MG63 (cell line): ENCODE results near the gene SLC44A1. TPM values are rescaled to one million over a fixed set of nuclear protein-coding genes. Genes with fewer than 3 reads are reported as not detected.
A peak's percentile ranks its signal among the peaks of the same experiment; 100 is the strongest.

ENCODE experiments used
- DNase-seq: peaks from one replicate; pipeline ENCODE4 v3.0.0-alpha.2; 2020
- H3K27me3 ChIP-seq: fragments of 250-450 bp; sonication (Bioruptor Pico); 2 replicates; pipeline ENCODE4 v1.5.1; 2020; ENCODE audit warnings: mild to moderate bottlenecking, moderate library complexity
- H3K36me3 ChIP-seq: fragments of 250-450 bp; sonication (Bioruptor Pico); 2 replicates; pipeline ENCODE4 v1.5.1; 2020; ENCODE audit warnings: mild to moderate bottlenecking, moderate library complexity
- H3K4me3 ChIP-seq: fragments of 250-450 bp; sonication (Bioruptor Pico); 2 replicates; pipeline ENCODE4 v1.5.1; 2020; ENCODE audit warnings: mild to moderate bottlenecking, moderate library complexity
- H3K9me3 ChIP-seq: fragments of 250-450 bp; sonication (Bioruptor Pico); 2 replicates; pipeline ENCODE4 v1.5.1; 2020; ENCODE audit warnings: mild to moderate bottlenecking, moderate library complexity
- total RNA-seq: library from RNA; depleted of rRNA; stranded (reverse); fragments of >200 nt; shearing (Covaris generic); gene quantifications from 2 replicates; pipeline ENCODE4 v1.2.3, GENCODE V29; 2014; ENCODE audit warnings: low replicate concordance

Gene SLC44A1
- total RNA-seq, 1 experiment from 2014 or later = 13.3 TPM

- Histone ChIP-seq H3K27me3 (no peaks in the 10 kb centered on the region), H3K9me3 (no peaks in the 10 kb centered on the region), H3K4me3 (no peak overlapping the region), H3K36me3 (no peaks in the 10 kb centered on the region)
- DNase-seq = no peak
These were observed 193.8 kb downstream of the SLC44A1 start for GRCh38 chr9:105438141-105438806.

- H3K27me3 ChIP-seq = no peaks in the 10 kb centered on the region
- no peaks in the 10 kb centered on the region for H3K9me3 ChIP-seq
- H3K4me3 ChIP-seq = no peak overlapping the region
- H3K36me3 ChIP-seq = no peaks in the 10 kb centered on the region
- DNase-seq = no peak
These were observed 195.0 kb downstream of the SLC44A1 start for GRCh38 chr9:105439428-105439827.

GRCh38 chr9:105441616-105442160, 197.2 kb downstream of the SLC44A1 start:
- H3K9me3 ChIP-seq = no peaks in the 10 kb centered on the region
- no peak for DNase-seq
- H3K27me3 ChIP-seq = no peaks in the 10 kb centered on the region
- no peak overlapping the region for H3K4me3 ChIP-seq
- no peaks in the 10 kb centered on the region for H3K36me3 ChIP-seq

- Histone ChIP-seq H3K36me3 (no peaks in the 10 kb centered on the region), H3K4me3 (no peak overlapping the region), H3K9me3 (no peaks in the 10 kb centered on the region), H3K27me3 (no peaks in the 10 kb centered on the region)
- no peak for DNase-seq
These were observed 198.7 kb downstream of the SLC44A1 start for GRCh38 chr9:105443121-105443520.

GRCh38 chr9:105444130-105444529, 199.7 kb downstream of the SLC44A1 start:
- DNase-seq = no peak
- H3K9me3 ChIP-seq = no peaks in the 10 kb centered on the region
- no peaks in the 10 kb centered on the region for H3K27me3 ChIP-seq
- H3K4me3 ChIP-seq = no peak overlapping the region
- no peaks in the 10 kb centered on the region for H3K36me3 ChIP-seq

GRCh38 chr9:105445203-105445881, 200.9 kb downstream of the SLC44A1 start:
- no peak for DNase-seq
- Histone ChIP-seq H3K27me3 (no peaks in the 10 kb centered on the region), H3K36me3 (no peaks in the 10 kb centered on the region), H3K9me3 (no peaks in the 10 kb centered on the region), H3K4me3 (no peak overlapping the region)

GRCh38 chr9:105447386-105447813, 202.9 kb downstream of the SLC44A1 start:
- Histone ChIP-seq H3K36me3 (peaks cover 7% of the 10 kb centered on the region; the same call in 1 of the 2 replicates), H3K4me3 (peak overlapping the region; percentile 80), H3K9me3 (no peaks in the 10 kb centered on the region), H3K27me3 (no peaks in the 10 kb centered on the region)
- DNase-seq = no peak

- Histone ChIP-seq H3K36me3 (peaks cover 7% of the 10 kb centered on the region), H3K27me3 (no peaks in the 10 kb centered on the region), H3K9me3 (no peaks in the 10 kb centered on the region), H3K4me3 (peak within 1 kb of the TSS; percentile 80)
- DNase-seq = peak; percentile 96
These were observed 203.7 kb downstream of the SLC44A1 start, which contains the start of gene FSD1L for GRCh38 chr9:105447814-105448812. Gene FSD1L, plus strand, starts transcription at chr9:105448034. Its CDS starts 187 bp downstream, at chr9:105448221.

- H3K36me3 ChIP-seq = peaks cover 7% of the 10 kb centered on the region
- peak overlapping the region; percentile 80 for H3K4me3 ChIP-seq
- no peak for DNase-seq
- no peaks in the 10 kb centered on the region for H3K9me3 ChIP-seq
- no peaks in the 10 kb centered on the region for H3K27me3 ChIP-seq
These were observed 204.6 kb downstream of the SLC44A1 start for GRCh38 chr9:105449081-105449480.

GRCh38 chr9:105452185-105452584, 207.7 kb downstream of the SLC44A1 start:
- Histone ChIP-seq H3K9me3 (peaks cover 4% of the 10 kb centered on the region; the same call in 1 of the 2 replicates), H3K4me3 (no peak overlapping the region), H3K27me3 (no peaks in the 10 kb centered on the region), H3K36me3 (peaks cover 16% of the 10 kb centered on the region)
- DNase-seq = no peak

GRCh38 chr9:105455836-105456475, 211.5 kb downstream of the SLC44A1 start:
- Histone ChIP-seq H3K27me3 (no peaks in the 10 kb centered on the region), H3K9me3 (peaks cover 11% of the 10 kb centered on the region), H3K36me3 (peaks cover 24% of the 10 kb centered on the region), H3K4me3 (no peak overlapping the region)
- DNase-seq = no peak

GRCh38 chr9:105457560-105458294, 213.3 kb downstream of the SLC44A1 start:
- no peak for DNase-seq
- Histone ChIP-seq H3K9me3 (peaks cover 11% of the 10 kb centered on the region), H3K4me3 (no peak overlapping the region), H3K36me3 (peaks cover 19% of the 10 kb centered on the region), H3K27me3 (no peaks in the 10 kb centered on the region)

GRCh38 chr9:105458404-105458803, 214.0 kb downstream of the SLC44A1 start:
- H3K27me3 ChIP-seq = no peaks in the 10 kb centered on the region
- peaks cover 11% of the 10 kb centered on the region for H3K9me3 ChIP-seq

GRCh38 chr9:105459336-105459735, 214.9 kb downstream of the SLC44A1 start:
- no peak overlapping the region for H3K4me3 ChIP-seq
- peaks cover 22% of the 10 kb centered on the region for H3K36me3 ChIP-seq
- H3K9me3 ChIP-seq = peaks cover 11% of the 10 kb centered on the region
- DNase-seq = no peak
- no peaks in the 10 kb centered on the region for H3K27me3 ChIP-seq

More at GRCh38 chr9:105458404-105458803, 214.0 kb downstream of the SLC44A1 start:
- Histone ChIP-seq H3K36me3 (peaks cover 19% of the 10 kb centered on the region), H3K4me3 (no peak overlapping the region)
- DNase-seq = no peak

GRCh38 chr9:105466898-105467455, 222.5 kb downstream of the SLC44A1 start:
- peaks cover 49% of the 10 kb centered on the region for H3K36me3 ChIP-seq
- no peaks in the 10 kb centered on the region for H3K27me3 ChIP-seq
- no peak for DNase-seq
- H3K4me3 ChIP-seq = no peak overlapping the region
- H3K9me3 ChIP-seq = peaks cover 7% of the 10 kb centered on the region; the same call in 1 of the 2 replicates
